HG03135 (cell line): ENCODE results near the gene PRDX3.
"Not testable (repeated sequence)": the region's sequence is repeated elsewhere in the genome, so short reads cannot be mapped to it uniquely, and the experiment has no call there.

ENCODE experiments used
- ATAC-seq: cut with Tn5 transposase; IDR thresholded peaks from one replicate; pipeline ENCODE4 v1.9.1; 2021; ENCODE audit warnings: mild to moderate bottlenecking, moderate library complexity; ENCODE audit not compliant: unreplicated experiment

The PRDX3 gene

DNA sequence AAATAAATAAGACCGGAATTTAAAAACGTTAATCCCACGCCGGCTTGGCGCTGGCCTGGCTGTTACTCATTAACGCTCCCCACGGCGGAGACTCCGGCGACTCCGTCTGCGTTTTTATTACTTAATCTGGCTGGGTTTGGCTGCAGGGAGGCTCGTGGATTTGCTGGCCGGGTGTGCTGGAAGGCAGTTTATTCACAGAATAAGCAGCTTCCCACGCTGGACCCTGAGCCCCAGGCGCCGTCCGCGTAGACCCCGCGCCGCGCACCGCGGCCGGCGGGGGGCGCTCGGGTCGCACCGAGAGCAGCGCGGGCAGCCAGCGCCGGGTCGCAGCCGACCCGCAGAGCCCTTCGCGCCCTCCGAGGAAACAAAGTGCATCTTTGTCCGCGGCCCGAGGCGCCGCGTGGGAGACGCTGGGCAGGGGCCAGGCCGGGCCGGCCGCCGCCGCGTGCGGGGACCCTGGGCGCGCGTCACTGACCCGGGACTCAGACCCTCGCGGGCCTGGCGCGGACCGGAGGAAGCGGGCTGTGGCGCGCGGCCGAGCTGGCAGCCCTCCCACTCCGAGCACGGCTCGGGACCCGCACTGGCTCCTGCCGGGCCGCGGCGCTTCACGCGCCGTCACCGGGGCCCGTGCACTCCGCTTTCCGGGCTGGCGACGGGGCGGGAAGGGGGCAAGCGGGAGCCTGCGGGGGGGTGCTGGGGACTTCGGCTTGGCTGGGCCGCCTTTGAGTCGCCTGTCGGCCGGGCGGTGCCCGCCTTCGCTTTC, 28.2 kb upstream of the PRDX3 start:
- peak; percentile 56 for ATAC-seq

- peak; percentile 38 for ATAC-seq
Measured at GRCh38 chr10:119205894-119206602, 27.4 kb upstream of the PRDX3 start.

DNA sequence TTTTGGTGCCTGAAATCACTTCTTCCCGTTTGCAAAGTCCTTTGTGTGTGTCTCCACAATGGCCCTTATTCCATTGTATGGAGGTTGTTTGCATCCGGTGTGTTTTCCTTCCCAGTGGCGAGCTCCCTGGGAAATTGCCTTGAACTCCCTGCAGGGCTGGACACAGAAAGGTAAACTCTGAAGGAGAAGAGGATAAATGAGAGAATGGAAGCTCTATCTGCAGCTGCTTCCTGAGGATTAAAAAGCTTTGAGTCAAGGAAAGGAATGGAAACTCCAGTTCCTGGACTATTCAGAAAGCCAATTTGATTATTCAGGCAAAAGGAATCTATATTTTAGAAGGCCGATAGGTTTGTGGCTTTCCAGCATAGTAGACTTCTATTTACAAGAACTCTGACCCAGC, 24.4 kb upstream of the PRDX3 start:
- ATAC-seq: no peak

- ATAC-seq: no peak
Measured at GRCh38 chr10:119201233-119201632, 22.6 kb upstream of the PRDX3 start.

GRCh38 chr10:119199231-119199992, 20.8 kb upstream of the PRDX3 start:
- no peak for ATAC-seq

GRCh38 chr10:119198438-119198837, 19.8 kb upstream of the PRDX3 start:
- no peak for ATAC-seq

- ATAC-seq: no peak
Measured at GRCh38 chr10:119197921-119198320, 19.3 kb upstream of the PRDX3 start.

DNA sequence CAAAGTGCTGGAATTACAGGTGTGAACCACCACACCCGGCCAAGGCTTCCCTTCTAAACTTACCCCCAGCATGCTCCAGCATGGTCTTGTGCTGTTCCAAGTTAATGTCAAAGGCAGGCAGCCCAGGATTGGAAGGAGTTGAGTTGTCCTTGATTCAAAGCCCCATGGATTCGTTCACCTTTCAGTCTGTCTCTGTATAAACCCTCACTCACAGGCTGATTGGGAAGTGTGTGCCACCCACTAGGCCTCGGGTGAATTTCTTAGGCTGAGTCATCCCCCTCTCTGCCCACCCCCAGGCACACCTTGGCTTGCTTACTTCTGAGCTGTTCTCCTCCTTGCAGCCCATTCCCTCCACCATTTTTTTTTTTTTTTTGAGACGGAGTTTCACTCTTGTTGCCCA, 13.3 kb upstream of the PRDX3 start:
- ATAC-seq: no peak

DNA sequence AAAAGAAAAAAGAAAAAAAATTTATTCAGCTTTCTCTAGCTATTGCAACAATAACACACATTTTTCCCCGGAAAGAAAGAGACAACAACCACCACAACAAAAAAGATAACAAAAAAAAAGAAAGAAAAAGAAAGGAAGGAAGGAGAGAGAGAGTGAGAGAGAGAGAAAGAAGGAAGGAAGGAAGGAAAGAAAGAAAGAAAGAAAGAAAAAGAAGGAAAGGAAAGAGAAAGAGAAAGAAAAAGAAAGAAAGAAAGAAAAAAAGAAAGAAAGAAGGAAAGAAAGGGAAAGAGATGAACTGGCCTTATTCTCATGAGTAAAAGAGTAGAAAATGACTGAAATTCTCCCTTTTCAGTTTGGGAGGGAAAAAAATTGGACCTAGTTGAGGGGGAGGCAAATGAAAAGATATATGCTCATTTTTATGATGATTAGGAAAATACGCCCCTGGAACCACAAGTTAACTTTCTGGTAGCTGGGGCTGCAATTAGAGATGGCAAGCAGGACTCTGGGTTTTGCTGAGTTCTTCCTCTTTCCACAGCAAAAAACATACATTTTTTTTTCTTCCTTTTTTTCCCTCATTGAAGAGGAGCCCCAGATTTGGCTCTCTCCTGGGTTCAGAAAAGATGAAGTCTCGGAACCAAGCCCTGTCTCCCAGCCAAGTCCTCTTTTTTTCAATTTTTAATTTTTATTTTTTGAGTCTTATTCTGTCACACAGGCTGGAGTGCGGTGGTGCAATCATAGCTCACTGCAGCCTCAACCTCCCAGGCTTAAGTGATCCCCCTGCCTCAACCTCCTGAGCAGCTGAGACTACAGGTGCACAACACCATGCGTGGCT, 12.6 kb upstream of the PRDX3 start:
- no peak for ATAC-seq

DNA sequence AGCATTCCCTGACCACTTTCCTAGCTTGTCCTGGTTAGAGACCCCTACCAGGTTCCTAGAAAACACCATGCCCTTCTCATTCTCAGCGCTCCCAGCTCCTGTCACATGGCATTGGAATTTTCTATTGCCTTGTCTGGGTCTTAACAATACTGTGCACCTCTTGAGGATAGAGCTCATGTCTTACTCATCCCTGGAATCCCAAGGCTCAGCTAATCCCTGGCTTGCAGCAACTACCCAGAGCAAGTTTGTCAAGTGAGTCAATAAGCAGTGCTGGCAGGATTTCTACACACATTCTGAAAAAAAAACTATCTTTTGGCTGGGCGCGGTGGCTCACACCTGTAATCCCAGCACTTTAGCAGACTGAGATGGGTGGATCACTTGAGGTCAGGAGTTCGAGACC, 11.7 kb upstream of the PRDX3 start:
- no peak for ATAC-seq

- no peak for ATAC-seq
Measured at GRCh38 chr10:119189811-119190282, 11.2 kb upstream of the PRDX3 start.

DNA sequence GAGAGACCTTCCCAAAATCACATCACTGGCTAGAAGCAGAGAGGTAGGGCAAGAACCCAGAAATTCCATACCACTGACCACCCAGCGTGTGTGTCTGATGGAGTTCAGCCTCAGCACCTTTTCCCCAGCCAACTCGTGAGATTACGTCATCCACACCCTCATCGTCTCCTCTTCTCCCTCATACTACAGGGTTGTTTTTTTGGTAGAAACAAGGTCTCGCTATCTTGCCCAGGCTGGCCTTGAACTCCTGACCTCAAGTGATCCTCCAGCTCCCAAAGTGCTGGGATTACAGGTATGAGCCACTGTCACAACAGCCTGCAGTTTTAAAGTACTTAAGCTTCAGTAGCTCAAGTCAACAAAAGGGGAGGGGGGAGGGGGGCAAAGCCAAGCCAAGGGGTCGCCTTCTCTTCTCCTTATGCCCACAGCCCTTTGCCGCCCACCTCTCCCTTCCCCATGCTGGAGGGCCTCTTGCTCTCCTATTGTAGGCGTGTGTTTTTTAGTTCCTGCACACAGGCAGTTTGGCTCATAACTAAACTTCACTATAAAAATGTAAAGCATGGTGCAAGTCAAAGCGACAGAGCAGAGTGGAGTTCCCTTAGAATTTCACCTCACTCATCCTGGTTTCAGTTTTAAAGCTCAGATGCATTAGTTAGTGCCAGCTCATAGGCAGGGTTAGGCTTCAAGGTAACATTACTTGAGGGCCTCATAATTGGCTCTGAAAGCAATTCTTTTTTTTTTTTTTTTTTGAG, 5.2 kb upstream of the PRDX3 start:
- ATAC-seq: no peak

DNA sequence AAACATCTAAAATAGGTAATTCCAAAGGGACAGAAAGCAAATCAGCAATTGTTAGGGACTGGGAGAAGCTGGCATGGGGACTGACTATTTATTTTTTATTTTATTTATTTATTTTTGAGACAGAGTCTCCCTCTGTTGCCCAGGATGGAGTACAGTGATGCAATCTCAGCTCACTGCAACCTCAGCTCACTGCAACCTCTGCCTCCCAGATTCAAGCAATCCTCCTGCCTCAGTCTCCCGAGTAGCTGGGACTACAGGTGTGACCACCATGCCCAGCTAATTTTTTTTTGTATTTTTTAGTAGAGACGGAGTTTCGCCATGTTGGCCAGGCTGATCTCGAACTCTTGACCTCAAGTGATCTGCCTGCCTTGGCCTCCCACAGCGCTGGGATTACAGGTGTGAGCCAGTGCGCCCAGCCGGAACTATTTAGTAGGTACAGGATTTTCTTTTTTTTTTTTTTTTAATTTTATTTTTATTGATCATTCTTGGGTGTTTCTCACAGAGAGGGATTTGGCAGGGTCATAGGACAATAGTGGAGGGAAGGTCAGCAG, 2.3 kb upstream of the PRDX3 start:
- not testable (repeated sequence) for ATAC-seq

GRCh38 chr10:119177708-119178371, 772 bp downstream of the PRDX3 start:
- ATAC-seq: peak; percentile 12

GRCh38 chr10:119176166-119176565, 2.4 kb downstream of the PRDX3 start:
- no peak for ATAC-seq

GRCh38 chr10:119174109-119174508, 4.5 kb downstream of the PRDX3 start:
- no peak for ATAC-seq

DNA sequence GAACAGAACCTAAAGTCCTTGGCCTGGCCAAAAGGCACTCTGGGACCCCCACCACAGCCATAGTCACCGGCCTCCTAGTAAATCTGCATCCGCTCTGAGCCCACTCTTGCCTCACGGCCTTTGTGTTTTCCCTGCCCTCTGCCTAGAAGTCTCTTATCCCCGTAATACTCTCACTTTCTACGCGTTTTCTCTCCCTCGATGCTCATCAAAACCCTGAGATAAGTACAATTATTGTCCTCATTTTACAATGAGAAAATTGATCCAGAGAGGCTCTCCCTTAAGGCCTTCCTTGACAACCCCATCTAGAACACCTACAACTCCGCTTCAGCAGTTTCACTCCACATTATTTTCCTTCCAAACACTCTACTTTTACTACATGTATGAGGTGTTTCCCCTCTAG, 11.6 kb downstream of the PRDX3 start:
- ATAC-seq: no peak

- no peak for ATAC-seq
Measured at GRCh38 chr10:119166564-119166963, 12.0 kb downstream of the PRDX3 start.

DNA sequence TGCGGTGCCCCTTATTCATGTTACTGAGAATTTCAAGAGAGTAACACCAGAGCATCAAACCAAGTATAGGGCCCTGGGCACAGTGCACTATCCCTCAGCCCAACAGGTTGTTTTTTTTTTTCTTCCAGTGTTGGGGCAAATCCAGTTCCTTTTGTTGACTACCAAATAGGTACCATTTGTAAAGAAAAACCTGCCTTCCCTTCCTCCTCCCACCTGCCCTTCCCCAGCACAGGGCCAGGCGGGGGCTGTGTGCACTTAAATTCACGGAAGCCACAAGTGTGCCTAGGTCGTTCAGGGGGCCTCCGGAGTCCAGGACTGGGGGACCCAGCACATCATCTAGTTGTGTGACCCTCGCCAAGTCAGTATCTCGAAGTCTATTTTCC, 12.5 kb downstream of the PRDX3 start:
- peak; percentile 5 for ATAC-seq
